LNCAP (cell line): ENCODE results near the gene VMAC.

Experiments used
- TF ChIP-seq, protein P1 (sequence below): fragments of 450-650 bp; IDR thresholded peaks from 2 replicates; pipeline ENCODE4 v1.5.1; 2017; ENCODE audit warnings: mild to moderate bottlenecking

Gene VMAC

DNA sequence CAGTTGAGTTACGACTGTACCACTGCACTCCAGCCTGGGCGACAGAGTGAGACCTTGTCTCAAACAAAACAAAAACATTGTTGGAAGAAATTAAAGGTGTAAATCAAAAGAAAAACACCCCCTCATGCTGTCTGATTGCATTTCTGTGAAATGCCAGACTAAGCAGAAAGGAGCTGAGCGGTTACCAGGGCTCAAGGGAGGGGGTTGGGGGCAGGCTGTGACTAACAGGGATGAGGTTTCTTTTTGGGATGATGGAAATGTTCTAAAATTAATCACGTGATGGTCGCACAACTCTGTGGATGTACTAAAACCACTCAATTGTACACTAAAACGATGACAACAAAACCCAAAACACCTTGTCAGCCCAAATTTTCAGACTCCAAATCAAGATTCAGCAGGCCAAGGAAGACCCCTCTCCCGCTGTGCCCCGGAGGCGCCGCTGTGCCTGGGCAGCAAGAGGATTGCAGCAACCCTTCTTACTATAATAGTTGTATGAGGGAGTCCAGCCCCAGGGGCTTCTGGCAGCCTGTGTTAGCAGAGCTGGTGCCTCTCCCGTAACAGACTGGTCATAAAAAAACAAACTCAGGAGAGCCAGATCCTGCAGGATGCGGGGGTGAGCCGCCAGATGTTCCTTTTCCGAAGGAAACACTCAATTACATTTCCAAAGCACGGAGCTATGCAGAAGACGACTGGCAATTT lies 30.3 kb downstream of the VMAC start:
- TF ChIP-seq, protein P1, sequence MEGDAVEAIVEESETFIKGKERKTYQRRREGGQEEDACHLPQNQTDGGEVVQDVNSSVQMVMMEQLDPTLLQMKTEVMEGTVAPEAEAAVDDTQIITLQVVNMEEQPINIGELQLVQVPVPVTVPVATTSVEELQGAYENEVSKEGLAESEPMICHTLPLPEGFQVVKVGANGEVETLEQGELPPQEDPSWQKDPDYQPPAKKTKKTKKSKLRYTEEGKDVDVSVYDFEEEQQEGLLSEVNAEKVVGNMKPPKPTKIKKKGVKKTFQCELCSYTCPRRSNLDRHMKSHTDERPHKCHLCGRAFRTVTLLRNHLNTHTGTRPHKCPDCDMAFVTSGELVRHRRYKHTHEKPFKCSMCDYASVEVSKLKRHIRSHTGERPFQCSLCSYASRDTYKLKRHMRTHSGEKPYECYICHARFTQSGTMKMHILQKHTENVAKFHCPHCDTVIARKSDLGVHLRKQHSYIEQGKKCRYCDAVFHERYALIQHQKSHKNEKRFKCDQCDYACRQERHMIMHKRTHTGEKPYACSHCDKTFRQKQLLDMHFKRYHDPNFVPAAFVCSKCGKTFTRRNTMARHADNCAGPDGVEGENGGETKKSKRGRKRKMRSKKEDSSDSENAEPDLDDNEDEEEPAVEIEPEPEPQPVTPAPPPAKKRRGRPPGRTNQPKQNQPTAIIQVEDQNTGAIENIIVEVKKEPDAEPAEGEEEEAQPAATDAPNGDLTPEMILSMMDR: no peak

GRCh38 chr19:5935473-5936291 lies 31.0 kb downstream of the VMAC start:
- TF ChIP-seq, protein P1: no peak

- TF ChIP-seq, protein P1: no peak
Observed at GRCh38 chr19:5936292-5936592, 31.6 kb downstream of the VMAC start.

GRCh38 chr19:5937550-5937949 lies 32.9 kb downstream of the VMAC start:
- TF ChIP-seq, protein P1: no peak

GRCh38 chr19:5940260-5941208 lies 35.9 kb downstream of the VMAC start:
- TF ChIP-seq, protein P1: no peak

- TF ChIP-seq, protein P1: no peak
Observed at GRCh38 chr19:5941673-5942072, 37.0 kb downstream of the VMAC start.

GRCh38 chr19:5943045-5943444 lies 38.4 kb downstream of the VMAC start:
- TF ChIP-seq, protein P1: no peak
